Ovary (tissue), 9 donors: ENCODE data around the gene SULT2B1. TPM values are rescaled to one million over a fixed set of nuclear protein-coding genes. Genes with fewer than 3 reads are reported as not detected.

Experiments
- DNase-seq, 5 donors: peaks; one replicate each; pipeline ENCODE4 v3.0.0-alpha.2; 2019 to 2020
- H3K27ac ChIP-seq, 2 donors: fragments of 200-600 bp; one replicate each; pipeline versions ENCODE4 v1.5.1 to v1.8.0; 2019 to 2022
- H3K27me3 ChIP-seq: fragments of 200-600 bp; one replicate; pipeline ENCODE4 v1.8.0; 2022
- H3K36me3 ChIP-seq: fragments of 200-600 bp; sonication (generic); one replicate; pipeline ENCODE4 v1.5.1; 2019
- H3K4me1 ChIP-seq: one replicate; pipeline ENCODE4 v1.8.1; 2013; ENCODE audit warnings: mild to moderate bottlenecking, moderate library complexity; ENCODE audit not compliant: insufficient read depth
- H3K4me3 ChIP-seq: fragments of 200-600 bp; sonication (generic); one replicate; pipeline ENCODE4 v1.5.1; 2017
- H3K9me3 ChIP-seq, 2 donors: fragments of 200-600 bp in 1 of 2; sonication (generic) in 1 of 2; one replicate each; pipeline versions ENCODE4 v1.5.1 to v1.8.1; 2013 to 2019; ENCODE audit warnings: mild to moderate bottlenecking in 1 of 2, moderate library complexity in 1 of 2
- EP300 ChIP-seq: sonication (generic); formaldehyde crosslinking; IDR thresholded peaks from one replicate; pipeline ENCODE4 v1.6.1; 2017; ENCODE audit warnings: antibody characterized with exemption
- POLR2A ChIP-seq: fragments of 450-650 bp; IDR thresholded peaks from one replicate; pipeline ENCODE4 v1.6.1; 2017; ENCODE audit warnings: antibody characterized with exemption, mild to moderate bottlenecking, moderate library complexity
- WGBS, 3 donors: extraction: QIAGEN DNeasy Blood & Tissue Kit in 1 of 3; methylation state at CpG; one replicate each; pipeline versions ENCODE4 v1.1.5 to v1.1.7; 2013 to 2017; 5-methylcytosine and 5-hydroxymethylcytosine counted together
- intact Hi-C, 4 donors: fragments of 100-400 bp; cut with DNase I; formaldehyde crosslinking; loops; one replicate each; pipeline versions ENCODE4 v1.11.0 to v1.15.1; 2022 to 2023
- polyA plus RNA-seq, 2 donors: library from polyadenylated mRNA; stranded (reverse); fragments of 200-250 nt in 1 of 2; fragments of 350-450 nt in 1 of 2; fragmentation: Illumina TruSeq in 1 of 2; extraction: RNeasy Lipid Tissue Mini Kit (QIAGEN cat#74804) in 1 of 2; gene quantifications; one replicate each; pipeline ENCODE4 v1.2.3, GENCODE V29; 2013 to 2014
- total RNA-seq, 7 donors: library from RNA; depleted of rRNA in 2 of 7; stranded (reverse); fragments of >200 nt in 2 of 7; fragmentation: NEBNext Ultra II Directional in 3 of 7; extraction: Animal tissue kit (Norgen Biotek cat#: 25700) in 3 of 7; gene quantifications; one replicate each; pipeline versions ENCODE4 v1.1.0 to v1.2.4, GENCODE V29; 2016 to 2023
- TF ChIP-seq, protein P1 (sequence below), 3 donors: fragments of 450-650 bp in 2 of 3; fragments of 200-600 bp in 1 of 3; IDR thresholded peaks; one replicate each; pipeline versions ENCODE4 v1.5.1 to v1.8.0; 2016 to 2022; ENCODE audit warnings: antibody characterized with exemption in 3 of 3, mild to moderate bottlenecking in 1 of 3
- donor health status: DM: no; HTN: no; CAD: no; lungs with moderate emphysema.
- donor health status: DM: no; HTN: no; CAD: no.
- donor health status: Bipolar disorder and iron deficiency.
- donor health status: DM: yes; HTN: yes; CAD: no.
- donor health status: DM: no; HTN: no; CAD: no.
- donor health status: DM: yes; HTN: yes; CAD: no.

Gene SULT2B1
- total and polyA plus RNA-seq, 9 donors, result 0.10 to 0.20 TPM; not detected in 7

DNA sequence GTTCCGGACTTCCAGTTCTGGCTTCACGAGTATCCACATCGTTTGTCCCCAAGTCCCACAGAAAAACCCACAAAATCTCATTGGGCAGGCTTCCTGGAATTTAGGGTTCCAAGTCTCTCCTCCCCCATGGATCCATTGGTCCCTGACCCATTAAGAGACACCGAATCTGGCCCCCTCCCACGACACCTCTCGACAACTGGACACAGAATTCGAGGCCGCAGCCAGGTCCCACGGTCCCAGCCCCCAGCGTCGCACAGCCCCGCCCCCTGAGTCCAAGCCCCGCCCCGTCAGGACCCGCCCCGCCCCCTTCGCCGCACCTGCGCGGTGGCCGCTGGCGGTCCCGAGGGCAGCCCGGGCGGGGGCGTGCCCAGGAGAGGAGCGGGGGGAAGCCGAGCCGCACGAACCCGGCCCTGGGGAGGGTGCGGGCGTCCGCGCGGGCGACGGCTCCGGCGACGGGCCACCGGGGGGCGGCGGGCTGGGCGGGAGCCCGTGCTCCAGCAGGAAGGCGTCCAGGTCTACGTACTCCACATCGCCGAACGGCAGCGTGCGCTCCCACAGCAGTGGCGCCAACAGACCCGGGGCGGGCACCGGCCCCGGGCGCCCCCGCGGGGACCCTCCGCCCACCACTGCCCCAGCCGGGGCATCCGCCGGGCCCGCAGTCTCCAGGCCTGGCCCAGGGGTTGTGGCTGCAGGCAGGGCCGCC lies 83.4 kb downstream of the SULT2B1 start:
- intact Hi-C loops, result no loop called here
- H3K9me3 ChIP-seq, result no peaks in the 10 kb centered on the region
- H3K4me3 ChIP-seq, result peak overlapping the region; percentile 60
- DNase-seq, result peak; percentile 82 to 88 (median 84)
- H3K4me1 ChIP-seq, result peaks cover 20% of the 10 kb centered on the region
- H3K27me3 ChIP-seq, result no peaks in the 10 kb centered on the region
- WGBS, 3 donors, result 1 to 2% (median 2%) methylated on average over 32 to 67 of the region's 67 CpGs
- TF ChIP-seq POLR2A, result peak; percentile 48
- no peak for TF ChIP-seq EP300
- H3K27ac ChIP-seq, result peak overlapping the region; percentile 89 to 93
- H3K36me3 ChIP-seq, result no peaks in the 10 kb centered on the region

DNA sequence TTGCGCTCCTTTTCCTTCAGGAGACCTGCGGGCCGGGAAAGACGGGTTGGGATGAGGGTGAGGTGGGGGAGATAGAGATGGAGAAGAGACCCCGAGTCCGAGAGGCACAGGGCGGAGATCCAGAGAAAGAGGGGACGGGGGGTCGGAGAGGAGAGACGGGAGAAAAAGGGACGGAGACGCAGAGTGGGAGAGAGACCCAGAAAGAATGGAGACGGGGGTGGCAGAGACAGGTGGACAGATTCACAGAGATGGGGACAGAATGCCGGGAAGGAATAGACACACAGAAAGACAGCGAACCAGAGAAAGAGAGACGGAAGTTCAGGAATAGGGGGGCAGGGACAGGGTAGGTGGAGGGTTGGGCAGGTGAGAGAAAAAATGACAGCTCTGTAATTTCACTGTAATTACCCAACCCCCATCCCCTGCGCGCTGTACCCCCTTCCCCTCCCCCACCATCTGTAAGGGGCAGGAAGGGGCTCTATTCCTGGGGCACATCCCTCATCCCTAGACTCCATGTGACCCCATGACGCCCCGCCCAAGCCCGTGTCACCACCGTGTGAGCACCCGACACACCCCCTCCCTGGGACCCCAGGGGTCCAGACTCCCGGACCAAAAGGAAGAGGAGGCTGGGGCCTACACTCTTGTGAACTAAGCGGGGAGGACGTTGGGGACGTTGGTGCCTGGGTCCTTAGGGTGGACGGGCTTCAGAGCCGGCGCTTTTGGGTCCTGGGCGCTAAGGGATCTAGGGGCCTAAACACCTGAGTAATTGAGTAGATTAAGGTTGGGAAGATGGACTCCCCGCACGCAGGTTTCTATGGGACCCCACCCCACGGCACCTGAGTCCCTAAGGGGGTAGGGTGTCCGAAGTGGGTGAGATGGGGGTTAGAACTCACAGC lies 84.2 kb downstream of the SULT2B1 start:
- DNase-seq, result peak; percentile 71 to 78 (median 76)
- Histone ChIP-seq H3K9me3 (no peaks in the 10 kb centered on the region), H3K27ac (peak overlapping the region; percentile 89 to 93), H3K4me1 (peaks cover 13% of the 10 kb centered on the region), H3K27me3 (no peaks in the 10 kb centered on the region), H3K4me3 (peak overlapping the region; percentile 60), H3K36me3 (no peaks in the 10 kb centered on the region)
- intact Hi-C loops, result no loop called here
- WGBS, 3 donors, result 1 to 2% (median 1%) methylated on average over 35 of the region's 35 CpGs
- no peak for TF ChIP-seq EP300
- no peak for TF ChIP-seq POLR2A
- TF ChIP-seq, protein P1, sequence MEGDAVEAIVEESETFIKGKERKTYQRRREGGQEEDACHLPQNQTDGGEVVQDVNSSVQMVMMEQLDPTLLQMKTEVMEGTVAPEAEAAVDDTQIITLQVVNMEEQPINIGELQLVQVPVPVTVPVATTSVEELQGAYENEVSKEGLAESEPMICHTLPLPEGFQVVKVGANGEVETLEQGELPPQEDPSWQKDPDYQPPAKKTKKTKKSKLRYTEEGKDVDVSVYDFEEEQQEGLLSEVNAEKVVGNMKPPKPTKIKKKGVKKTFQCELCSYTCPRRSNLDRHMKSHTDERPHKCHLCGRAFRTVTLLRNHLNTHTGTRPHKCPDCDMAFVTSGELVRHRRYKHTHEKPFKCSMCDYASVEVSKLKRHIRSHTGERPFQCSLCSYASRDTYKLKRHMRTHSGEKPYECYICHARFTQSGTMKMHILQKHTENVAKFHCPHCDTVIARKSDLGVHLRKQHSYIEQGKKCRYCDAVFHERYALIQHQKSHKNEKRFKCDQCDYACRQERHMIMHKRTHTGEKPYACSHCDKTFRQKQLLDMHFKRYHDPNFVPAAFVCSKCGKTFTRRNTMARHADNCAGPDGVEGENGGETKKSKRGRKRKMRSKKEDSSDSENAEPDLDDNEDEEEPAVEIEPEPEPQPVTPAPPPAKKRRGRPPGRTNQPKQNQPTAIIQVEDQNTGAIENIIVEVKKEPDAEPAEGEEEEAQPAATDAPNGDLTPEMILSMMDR (IDR thresholded peaks at IDR 0.05), result no peak

DNA sequence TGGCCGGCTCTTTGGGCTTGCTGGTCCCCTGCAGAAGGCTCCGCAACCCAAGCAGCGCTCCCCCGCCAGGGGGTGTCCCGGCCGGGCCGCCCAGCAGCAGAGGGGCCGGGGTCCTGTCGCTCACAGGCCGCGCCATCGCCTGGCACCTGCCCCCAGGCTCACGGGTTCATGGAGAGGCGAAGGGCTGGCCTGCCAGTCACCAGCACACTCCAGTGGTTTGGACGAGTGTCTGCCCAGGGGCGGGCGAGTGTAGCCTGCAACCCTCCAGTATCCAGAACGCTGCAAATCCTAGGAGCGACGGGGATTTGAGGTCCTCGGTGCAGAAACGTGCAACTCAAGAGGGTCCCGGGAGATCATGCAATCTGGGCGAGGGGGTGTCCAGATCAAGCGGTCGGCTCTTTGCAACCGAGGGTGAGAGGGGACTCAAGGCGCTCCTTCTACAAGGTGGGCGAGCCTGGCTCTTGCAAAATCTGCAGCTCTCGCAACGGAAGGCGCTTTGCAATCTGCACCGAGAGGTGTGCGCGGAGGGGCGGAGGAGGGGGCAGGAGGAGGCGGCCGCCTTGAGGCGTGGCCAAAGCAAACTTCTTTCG lies 85.0 kb downstream of the SULT2B1 start, which contains the start of gene DBP:
DBP (minus strand) TSS at position 521 of the 590 bp plus-strand sequence; CDS start at position 136, 385 bp downstream.
- H3K4me1 ChIP-seq, result peaks cover 13% of the 10 kb centered on the region
- no peaks in the 10 kb centered on the region for H3K9me3 ChIP-seq
- no peaks in the 10 kb centered on the region for H3K36me3 ChIP-seq
- H3K4me3 ChIP-seq, result peak within 1 kb of the TSS; percentile 60
- 0 to 2% (median 0%) methylated on average over 30 to 40 of the region's 40 CpGs for WGBS, 3 donors
- intact Hi-C loops, result no loop called here
- peak in 3 of 5 donors; percentile 74 to 77 (median 76) for DNase-seq
- H3K27ac ChIP-seq, result peak within 1 kb of the TSS; percentile 89 to 93
- TF ChIP-seq POLR2A, result peak; percentile 42
- TF ChIP-seq, protein P1 (IDR thresholded peaks at IDR 0.05), result peak in 1 of 3 donors; percentile 30
- no peak for TF ChIP-seq EP300
- H3K27me3 ChIP-seq, result no peaks in the 10 kb centered on the region

- no peaks in the 10 kb centered on the region for H3K9me3 ChIP-seq
- peak; percentile 99 to 100 (median 100) for DNase-seq
- TF ChIP-seq POLR2A (peak; percentile 6), EP300 (peak; percentile 63)
- TF ChIP-seq, protein P1 (IDR thresholded peaks at IDR 0.05), result no peak
- no peaks in the 10 kb centered on the region for H3K27me3 ChIP-seq
- 0 to 1% (median 1%) methylated on average over 38 of the region's 38 CpGs for WGBS, 3 donors
- H3K4me1 ChIP-seq, result peaks cover 13% of the 10 kb centered on the region
- intact Hi-C loops, result no loop called here
- H3K27ac ChIP-seq, result peak overlapping the region; percentile 89 to 93
- peak overlapping the region; percentile 60 for H3K4me3 ChIP-seq
- no peaks in the 10 kb centered on the region for H3K36me3 ChIP-seq
Measured at GRCh38 chr19:48637449-48637947, 85.5 kb downstream of the SULT2B1 start.
